Smooth muscle cell (in vitro differentiated cells): Measurements from ENCODE around the gene RDH14. TPM values are rescaled to one million over a fixed set of nuclear protein-coding genes. Genes with fewer than 3 reads are reported as not detected.

Experiments
- DNase-seq: peaks from one replicate; lab custom pipeline; 2025; ENCODE audit not compliant: unreplicated experiment; lab: John Stamatoyannopoulos, UW
- H2AFZ ChIP-seq: fragments of 200-600 bp; sonication (generic); 2 replicates; pipeline ENCODE4 v1.6.0; 2016; ENCODE audit warnings: antibody characterized with exemption, low read depth, mild to moderate bottlenecking
- H3F3A ChIP-seq: fragments of 200-600 bp; sonication (generic); 2 replicates; pipeline ENCODE4 v1.6.0; 2017; ENCODE audit warnings: antibody characterized with exemption, low read depth
- H3K27ac ChIP-seq: fragments of 200-600 bp; sonication (generic); 2 replicates; pipeline ENCODE4 v1.5.1; 2016; ENCODE audit warnings: low read depth, mild to moderate bottlenecking
- H3K27me3 ChIP-seq: fragments of 200-600 bp; sonication (generic); 2 replicates; pipeline ENCODE4 v1.6.1; 2016; ENCODE audit warnings: low read depth, mild to moderate bottlenecking
- H3K36me3 ChIP-seq: fragments of 200-600 bp; sonication (generic); 2 replicates; pipeline ENCODE4 v1.5.1; 2016; ENCODE audit warnings: low read depth
- H3K4me1 ChIP-seq: fragments of 200-600 bp; sonication (generic); 2 replicates; pipeline ENCODE4 v1.5.1; 2016; ENCODE audit warnings: low read depth
- H3K4me2 ChIP-seq: fragments of 200-600 bp; sonication (generic); 2 replicates; pipeline ENCODE4 v1.6.0; 2016; ENCODE audit warnings: mild to moderate bottlenecking
- H3K4me3 ChIP-seq: fragments of 200-600 bp; sonication (generic); 2 replicates; pipeline ENCODE4 v1.5.1; 2016; ENCODE audit warnings: mild to moderate bottlenecking
- H3K79me2 ChIP-seq: fragments of 200-600 bp; sonication (generic); 2 replicates; pipeline ENCODE4 v1.6.0; 2016; ENCODE audit warnings: low read depth, mild to moderate bottlenecking
- H3K9ac ChIP-seq: fragments of 200-600 bp; sonication (generic); 2 replicates; pipeline ENCODE4 v1.6.0; 2016; ENCODE audit warnings: low read depth
- H3K9me3 ChIP-seq: fragments of 200-600 bp; sonication (generic); replicated peaks from 2 replicates; pipeline ENCODE4 v1.5.1; 2016; ENCODE audit warnings: low read depth
- H4K20me1 ChIP-seq: fragments of 200-600 bp; sonication (generic); 2 replicates; pipeline ENCODE4 v1.6.0; 2016; ENCODE audit warnings: low read depth
- CTCF ChIP-seq: fragments of 200-600 bp; sonication (generic); IDR thresholded peaks from 2 replicates; pipeline ENCODE4 v1.5.1; 2017; ENCODE audit warnings: borderline replicate concordance, mild to moderate bottlenecking, antibody characterized with exemption; ENCODE audit not compliant: insufficient read depth, poor library complexity, severe bottlenecking
- WGBS: methylation state at CpG from one replicate; pipeline ENCODE4 v1.1.7; 2016; ENCODE audit warnings: low lambda C conversion rate; 5-methylcytosine and 5-hydroxymethylcytosine counted together
- polyA plus RNA-seq: library from polyadenylated mRNA; unstranded; fragments of >200 nt; fragmentation: Nextera tagmentation; extraction: Ambion mirVana; gene quantifications from 2 replicates; pipeline ENCODE4 v1.2.1, GENCODE V29; 2016
- total RNA-seq: library from RNA; depleted of rRNA; stranded (reverse); fragments of >200 nt; gene quantifications from 2 replicates; pipeline ENCODE4 v1.2.3, GENCODE V29; 2014

Gene RDH14
- total and polyA plus RNA-seq, 2 experiments from 2014 or later = 24.5 to 26.2 TPM

GRCh38 chr2:18588802-18589201 is 28.3 kb upstream of the RDH14 start:
- H3K9me3 ChIP-seq = no peaks in the 10 kb centered on the region
- no peak for DNase-seq
- H3K36me3 ChIP-seq = no peaks in the 10 kb centered on the region
- H3K9ac ChIP-seq = no peak overlapping the region
- no peak for TF ChIP-seq CTCF
- no peaks in the 10 kb centered on the region for H3K79me2 ChIP-seq
- no peaks in the 10 kb centered on the region for H3F3A ChIP-seq
- no peak overlapping the region for H2AFZ ChIP-seq
- 96% methylated on average over 1 of the region's 1 CpG for WGBS
- H4K20me1 ChIP-seq = no peaks in the 10 kb centered on the region
- H3K4me1 ChIP-seq = no peaks in the 10 kb centered on the region
- no peak overlapping the region for H3K27ac ChIP-seq
- H3K27me3 ChIP-seq = no peaks in the 10 kb centered on the region
- H3K4me2 ChIP-seq = no peak overlapping the region
- no peak overlapping the region for H3K4me3 ChIP-seq

GRCh38 chr2:18588049-18588448 is 27.6 kb upstream of the RDH14 start:
- no peak overlapping the region for H3K27ac ChIP-seq
- WGBS = 89% methylated on average over 1 of the region's 1 CpG
- H3K36me3 ChIP-seq = no peaks in the 10 kb centered on the region
- H3K9ac ChIP-seq = no peak overlapping the region
- no peak overlapping the region for H3K4me2 ChIP-seq
- no peaks in the 10 kb centered on the region for H3K4me1 ChIP-seq
- H3K9me3 ChIP-seq = no peaks in the 10 kb centered on the region
- H3K27me3 ChIP-seq = no peaks in the 10 kb centered on the region
- no peak for TF ChIP-seq CTCF
- H2AFZ ChIP-seq = no peak overlapping the region
- no peaks in the 10 kb centered on the region for H3K79me2 ChIP-seq
- H4K20me1 ChIP-seq = no peaks in the 10 kb centered on the region
- no peak for DNase-seq
- no peak overlapping the region for H3K4me3 ChIP-seq
- H3F3A ChIP-seq = no peaks in the 10 kb centered on the region

- no peak for TF ChIP-seq CTCF
- Histone ChIP-seq H3K27ac (no peak overlapping the region), H4K20me1 (no peaks in the 10 kb centered on the region), H3K27me3 (no peaks in the 10 kb centered on the region), H3K4me2 (no peak overlapping the region), H3K9ac (no peak overlapping the region), H3K79me2 (no peaks in the 10 kb centered on the region), H3F3A (no peaks in the 10 kb centered on the region), H3K4me1 (no peaks in the 10 kb centered on the region), H3K36me3 (no peaks in the 10 kb centered on the region), H3K4me3 (no peak overlapping the region), H3K9me3 (no peaks in the 10 kb centered on the region), H2AFZ (no peak overlapping the region)
- WGBS = 89% methylated on average over 3 of the region's 3 CpGs
- DNase-seq = no peak
Observed at GRCh38 chr2:18585526-18585925, 25.1 kb upstream of the RDH14 start.

- Histone ChIP-seq H3K4me2 (no peak overlapping the region), H3K9me3 (peaks cover 1% of the 10 kb centered on the region), H3K79me2 (no peaks in the 10 kb centered on the region), H3K4me3 (no peak overlapping the region), H4K20me1 (no peaks in the 10 kb centered on the region), H2AFZ (no peak overlapping the region), H3F3A (no peaks in the 10 kb centered on the region), H3K36me3 (no peaks in the 10 kb centered on the region), H3K27ac (no peak overlapping the region), H3K4me1 (no peaks in the 10 kb centered on the region), H3K9ac (no peak overlapping the region), H3K27me3 (no peaks in the 10 kb centered on the region)
- no peak for DNase-seq
- TF ChIP-seq CTCF = no peak
- 93% methylated on average over 28 of the region's 32 CpGs for whole genome bisulfite sequencing
Observed at GRCh38 chr2:18584608-18584954, 24.1 kb upstream of the RDH14 start.
